Stimulated activated CD8-positive, alpha-beta memory T cell treated with anti-CD3 and anti-CD28 coated beads, Interleukin-4, amount 100 ng/mL, for 4 hours (primary cell): ENCODE results near the gene LAMA4.

Experiments
- DNase-seq, 2 donors: peaks; one replicate each; pipeline ENCODE4 v3.0.0-alpha.2; 2020; ENCODE audit warnings: low read depth in 2 of 2, low spot score in 1 of 2

Gene LAMA4

DNA sequence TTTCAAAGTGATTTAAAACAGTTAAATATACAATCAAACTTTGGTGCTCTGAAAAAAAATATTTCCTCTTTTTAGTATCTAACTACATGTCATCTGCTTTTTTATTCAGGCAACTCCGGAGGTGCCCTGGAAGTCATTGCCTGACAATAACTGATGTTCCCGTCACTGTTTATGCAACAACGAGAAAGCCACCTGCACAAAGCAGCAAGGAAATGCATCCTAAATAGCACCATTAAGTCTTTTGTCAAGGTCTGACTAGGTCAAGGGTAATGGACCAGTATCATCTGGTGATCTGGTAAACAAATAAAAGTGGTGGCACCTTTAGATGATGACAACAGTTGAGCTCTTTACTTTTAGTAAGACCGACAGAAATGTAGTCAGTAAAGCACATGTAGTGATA, 153.8 kb downstream of the LAMA4 start:
- DNase-seq = no peak

DNA sequence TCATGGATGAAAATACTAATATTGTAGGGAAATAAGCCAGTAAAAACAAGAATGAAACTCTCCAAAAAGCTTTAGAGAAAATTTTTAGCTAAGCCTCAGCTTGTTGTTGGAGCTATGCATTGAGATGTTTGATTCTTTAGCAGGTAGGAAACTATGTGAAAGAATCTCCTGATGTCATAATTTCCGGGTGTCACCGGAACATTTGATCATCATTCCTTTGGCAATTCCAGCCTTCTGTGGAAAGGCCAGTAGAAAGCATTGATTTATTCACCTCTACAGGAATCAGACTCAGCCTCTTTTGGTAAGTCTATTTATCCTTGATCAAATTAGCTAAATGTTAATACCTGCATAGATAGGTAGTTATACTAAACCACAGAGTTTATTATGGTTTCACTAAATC, 157.5 kb downstream of the LAMA4 start:
- no peak for DNase-seq

- no peak for DNase-seq
These were observed 166.5 kb downstream of the LAMA4 start for GRCh38 chr6:112087916-112088315.

DNA sequence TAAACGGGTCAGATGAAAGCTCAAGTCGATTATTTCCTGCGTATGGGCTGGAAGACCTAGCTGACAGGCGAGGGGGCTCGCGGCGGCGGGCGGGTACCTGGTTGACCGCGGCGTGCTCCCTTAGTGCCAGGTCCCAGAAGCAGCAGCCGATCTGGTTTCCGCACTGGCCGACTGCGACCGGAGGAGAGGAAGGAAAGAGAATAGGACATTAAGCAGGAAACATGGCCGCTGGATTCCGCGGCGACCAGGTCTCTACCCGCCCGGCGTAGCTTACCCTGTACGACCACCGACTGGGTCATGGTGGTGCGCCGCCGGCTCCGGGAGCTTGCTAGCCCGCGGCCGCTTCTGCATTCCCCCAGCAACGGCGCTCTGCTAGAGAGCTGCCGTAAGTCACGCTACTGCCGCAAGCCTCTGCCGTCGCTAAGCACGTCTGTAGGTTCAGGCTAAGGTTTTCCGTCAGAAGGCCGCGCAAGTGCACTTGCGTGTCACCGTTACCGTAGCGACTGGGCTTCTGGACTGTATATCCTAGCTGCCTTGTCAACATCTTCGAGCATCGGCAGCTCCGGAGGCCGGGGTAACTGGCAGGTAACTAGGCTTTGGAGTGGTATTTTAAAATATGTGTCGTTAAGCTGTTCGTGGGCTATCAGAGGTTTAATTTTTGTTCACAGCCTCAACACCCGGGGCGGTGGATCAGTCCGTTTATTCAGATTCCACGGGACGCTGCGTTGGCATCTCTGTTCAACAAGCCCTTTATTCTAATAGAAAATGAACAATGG, 167.0 kb downstream of the LAMA4 start, which contains the start of the genes FAM229B and TUBE1:
FAM229B (plus strand) TSS at position 456 of the 776 bp plus-strand sequence. CDS start 11,693 bp downstream, outside the sequence.
TUBE1 (minus strand) TSS at position 347 of the 776 bp plus-strand sequence; CDS start at position 299, 48 bp downstream.
- DNase-seq = peak; percentile 74 to 82

DNA sequence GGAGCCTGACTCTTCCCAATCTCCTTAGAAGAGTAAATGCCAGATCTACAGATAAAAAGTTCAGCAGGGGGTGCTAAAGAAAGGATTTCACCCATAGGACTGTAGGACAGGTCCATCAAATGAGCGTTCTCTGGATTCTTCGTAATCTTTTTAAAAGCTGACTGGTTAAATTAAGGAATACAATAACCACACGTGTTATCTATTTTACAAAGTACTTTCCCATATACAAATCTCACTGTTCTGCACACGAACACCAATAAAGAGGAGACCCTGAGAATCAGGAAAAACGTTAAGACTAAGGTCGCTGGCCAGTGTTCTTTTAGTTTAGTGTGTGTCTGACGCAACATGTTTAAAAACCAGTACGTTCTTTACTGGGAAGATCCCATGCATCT, 167.6 kb downstream of the LAMA4 start:
- no peak for DNase-seq

DNA sequence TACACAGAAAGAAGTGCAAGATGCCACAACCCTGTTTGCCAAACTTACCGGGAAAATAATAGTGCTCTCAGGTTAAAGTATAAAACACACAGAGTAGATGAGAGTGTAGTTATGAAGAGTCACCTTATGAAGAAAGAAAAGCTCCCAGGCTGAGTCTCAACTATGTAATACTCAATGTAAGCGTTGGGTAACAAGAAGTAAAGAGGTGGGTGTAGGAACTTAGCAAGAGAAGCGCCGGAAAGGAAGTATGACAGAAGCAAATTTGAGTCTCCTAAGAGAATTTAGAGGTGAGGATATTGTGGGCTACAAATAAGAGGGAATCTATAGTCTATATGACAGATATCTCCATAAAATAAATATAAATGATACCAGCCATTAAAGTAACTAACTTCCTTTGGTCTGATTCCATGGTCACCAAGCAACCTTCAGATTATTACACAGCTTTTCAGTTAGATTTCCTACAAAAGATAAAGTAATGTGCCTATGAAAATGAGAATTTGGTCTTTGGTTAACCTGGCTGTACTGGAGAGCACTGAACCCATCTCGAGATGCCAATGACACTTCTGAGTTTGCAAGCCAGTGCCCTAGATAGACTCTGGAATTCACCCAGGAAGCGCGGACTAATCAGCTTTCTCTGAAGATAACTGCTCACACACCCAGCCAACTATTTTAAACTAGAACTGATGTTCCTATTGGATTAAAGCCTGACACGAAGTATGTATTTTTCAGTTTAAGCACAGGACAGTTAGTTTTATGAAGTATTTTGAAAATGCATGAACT, 168.9 kb downstream of the LAMA4 start:
- no peak for DNase-seq

DNA sequence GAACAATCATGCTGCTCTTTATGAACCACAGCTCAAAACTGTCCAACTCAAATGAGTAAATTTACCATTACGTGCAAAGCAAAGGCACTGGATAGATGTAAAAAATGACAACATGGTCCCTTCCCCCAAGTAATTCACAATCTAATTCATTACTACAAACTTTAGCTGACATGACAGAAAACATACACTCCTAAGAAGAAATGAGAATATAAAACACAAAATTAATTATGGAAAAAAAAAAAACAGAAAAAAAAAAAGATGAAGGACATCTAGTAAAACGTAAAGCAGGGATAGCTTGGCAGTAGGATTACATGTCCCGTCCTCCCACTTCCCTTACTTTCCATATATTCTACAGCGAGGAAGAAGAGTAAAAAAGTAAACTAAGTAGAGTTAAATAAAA, 172.8 kb downstream of the LAMA4 start:
- no peak for DNase-seq

DNA sequence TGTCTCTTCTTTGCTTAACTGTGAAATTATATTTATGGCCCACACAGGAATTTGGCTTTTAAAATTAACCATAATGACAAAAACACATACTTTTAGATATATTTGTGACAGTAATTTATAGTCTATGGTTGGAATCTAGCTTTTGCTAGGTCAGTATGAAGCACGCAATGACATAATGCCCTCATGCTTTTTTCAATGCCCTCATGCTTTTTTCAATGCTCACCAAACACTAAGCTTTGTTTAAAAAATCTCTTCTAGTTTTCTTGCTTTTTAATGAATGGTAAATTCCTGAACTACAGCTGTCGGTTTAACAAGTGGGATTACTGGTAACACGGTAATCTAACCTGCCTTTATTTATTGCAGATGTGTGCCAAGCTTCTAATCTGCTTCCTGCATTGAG, 187.8 kb downstream of the LAMA4 start:
- no peak for DNase-seq

GRCh38 chr6:112065426-112065986, 188.9 kb downstream of the LAMA4 start:
- no peak for DNase-seq

DNA sequence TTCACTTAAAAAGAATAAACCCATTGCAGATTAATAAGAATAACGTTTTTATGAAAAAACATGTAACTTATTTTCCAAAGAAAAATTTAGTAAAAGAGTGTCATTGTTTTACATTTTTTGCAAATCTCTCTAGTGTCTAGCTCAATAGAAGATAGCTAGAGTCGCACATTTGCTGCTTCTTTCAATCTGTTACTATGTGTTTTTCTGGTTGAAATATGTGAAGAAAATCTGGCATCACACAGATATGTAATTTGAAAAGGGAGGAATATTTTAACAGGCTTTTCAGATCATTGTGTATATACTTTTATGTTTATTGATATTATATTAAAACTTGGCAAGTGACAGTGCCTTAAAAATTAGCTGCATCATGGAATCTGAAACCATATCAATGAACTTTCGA, 191.4 kb downstream of the LAMA4 start:
- DNase-seq = no peak

DNA sequence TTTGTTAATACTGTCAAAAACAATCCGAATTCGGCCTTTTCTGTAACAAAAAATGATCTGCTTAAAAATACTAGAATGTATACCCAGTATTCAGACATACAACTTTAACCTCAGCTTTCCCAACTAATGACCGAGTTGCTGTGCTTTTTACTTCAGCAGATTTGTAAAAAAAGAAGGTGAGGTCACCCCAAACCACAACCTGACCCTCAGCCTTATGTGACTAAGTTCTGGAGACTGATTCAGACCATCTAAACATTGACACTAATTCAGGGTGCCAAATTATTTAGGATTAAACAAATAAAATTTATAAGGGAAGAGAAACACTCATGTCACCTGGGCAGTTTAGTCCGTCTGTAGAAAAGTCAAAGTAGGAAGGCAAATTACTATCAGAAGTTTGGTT, 192.8 kb downstream of the LAMA4 start:
- DNase-seq = no peak
